ENCODE results near the gene INTS2.
A peak's percentile ranks its signal among the peaks of the same experiment; 100 is the strongest.

Gene INTS2, protein sequence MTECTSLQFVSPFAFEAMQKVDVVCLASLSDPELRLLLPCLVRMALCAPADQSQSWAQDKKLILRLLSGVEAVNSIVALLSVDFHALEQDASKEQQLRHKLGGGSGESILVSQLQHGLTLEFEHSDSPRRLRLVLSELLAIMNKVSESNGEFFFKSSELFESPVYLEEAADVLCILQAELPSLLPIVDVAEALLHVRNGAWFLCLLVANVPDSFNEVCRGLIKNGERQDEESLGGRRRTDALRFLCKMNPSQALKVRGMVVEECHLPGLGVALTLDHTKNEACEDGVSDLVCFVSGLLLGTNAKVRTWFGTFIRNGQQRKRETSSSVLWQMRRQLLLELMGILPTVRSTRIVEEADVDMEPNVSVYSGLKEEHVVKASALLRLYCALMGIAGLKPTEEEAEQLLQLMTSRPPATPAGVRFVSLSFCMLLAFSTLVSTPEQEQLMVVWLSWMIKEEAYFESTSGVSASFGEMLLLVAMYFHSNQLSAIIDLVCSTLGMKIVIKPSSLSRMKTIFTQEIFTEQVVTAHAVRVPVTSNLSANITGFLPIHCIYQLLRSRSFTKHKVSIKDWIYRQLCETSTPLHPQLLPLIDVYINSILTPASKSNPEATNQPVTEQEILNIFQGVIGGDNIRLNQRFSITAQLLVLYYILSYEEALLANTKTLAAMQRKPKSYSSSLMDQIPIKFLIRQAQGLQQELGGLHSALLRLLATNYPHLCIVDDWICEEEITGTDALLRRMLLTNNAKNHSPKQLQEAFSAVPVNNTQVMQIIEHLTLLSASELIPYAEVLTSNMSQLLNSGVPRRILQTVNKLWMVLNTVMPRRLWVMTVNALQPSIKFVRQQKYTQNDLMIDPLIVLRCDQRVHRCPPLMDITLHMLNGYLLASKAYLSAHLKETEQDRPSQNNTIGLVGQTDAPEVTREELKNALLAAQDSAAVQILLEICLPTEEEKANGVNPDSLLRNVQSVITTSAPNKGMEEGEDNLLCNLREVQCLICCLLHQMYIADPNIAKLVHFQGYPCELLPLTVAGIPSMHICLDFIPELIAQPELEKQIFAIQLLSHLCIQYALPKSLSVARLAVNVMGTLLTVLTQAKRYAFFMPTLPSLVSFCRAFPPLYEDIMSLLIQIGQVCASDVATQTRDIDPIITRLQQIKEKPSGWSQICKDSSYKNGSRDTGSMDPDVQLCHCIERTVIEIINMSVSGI

DNA sequence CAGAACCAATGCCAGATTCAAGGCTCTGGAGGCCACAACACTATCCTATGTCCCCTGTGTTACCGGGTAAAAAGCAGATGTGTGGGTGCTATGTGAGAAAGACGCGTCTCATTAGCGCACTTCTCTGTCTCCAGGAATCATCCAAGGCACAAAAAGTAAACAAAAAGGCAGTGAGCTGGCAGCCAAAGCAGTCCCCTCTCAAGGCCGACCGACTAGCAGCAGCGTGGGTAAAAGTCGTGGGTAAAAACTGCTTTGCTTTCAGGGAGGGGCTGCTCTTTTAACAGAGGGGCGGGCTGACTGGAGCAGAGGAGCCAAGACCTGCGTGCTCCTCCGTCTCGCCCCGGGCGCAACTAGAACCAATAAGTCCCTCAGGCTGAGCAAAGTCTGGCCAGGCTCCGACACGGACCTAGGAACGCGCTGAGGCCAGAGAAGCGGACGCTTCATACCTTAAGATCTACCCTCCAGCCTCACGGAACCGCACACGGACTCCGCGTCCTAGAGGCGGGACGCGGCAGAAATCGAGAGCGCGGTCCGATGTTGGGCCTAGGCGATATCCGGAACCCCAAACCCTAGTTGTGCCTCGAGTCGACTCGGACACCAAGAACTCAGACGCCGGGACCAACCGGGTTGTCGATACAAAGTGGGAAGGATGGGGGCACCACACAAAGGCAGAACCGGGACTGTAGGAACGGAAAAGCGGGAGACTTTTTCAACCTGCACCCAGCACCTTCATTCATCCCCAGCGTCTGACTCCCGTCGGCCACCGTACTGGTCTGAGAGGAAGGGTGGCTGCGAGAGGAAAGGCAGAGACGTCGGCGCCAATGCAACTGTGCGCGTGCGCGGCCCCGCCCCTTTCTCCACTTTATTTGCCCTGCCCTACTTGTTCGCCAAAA lies at the start of gene INTS2:
Gene INTS2, minus strand, starts transcription at position 775 of the 893 bp plus-strand sequence. CDS start 1,338 bp downstream, outside the sequence.
- in situ Hi-C loops (cut with HindIII; ENCODE audit: low pct_unique_long_range_greater_than_20kb, low sequenced_read_pairs), result no loop called here
- no peak for TF ChIP-seq JUND (IDR thresholded peaks at IDR 0.05; ENCODE audit: low read depth)
- DNase-seq (ENCODE audit: low read depth in 1 of 2, low spot score in 1 of 2), result peak; percentile 85 to 98

DNA sequence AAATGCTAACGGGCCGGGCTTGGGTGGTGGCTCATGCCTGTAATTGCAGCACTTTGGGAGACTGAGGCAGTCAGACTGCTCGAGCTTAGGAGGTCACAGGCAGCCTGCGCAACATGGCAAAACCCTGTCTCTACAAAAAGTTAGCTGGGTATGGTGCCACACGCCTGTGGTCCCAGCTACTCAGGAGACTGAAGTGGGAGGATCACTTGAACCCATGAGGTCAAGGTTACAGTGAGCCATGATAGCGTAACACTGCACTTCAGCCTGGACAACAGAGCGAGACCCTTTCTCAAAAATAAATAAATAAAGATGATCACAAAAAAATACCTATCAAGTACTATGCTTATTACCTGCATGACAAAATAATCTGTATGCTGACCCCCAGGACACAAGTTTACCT lies 46.3 kb upstream of the INTS2 start:
- DNase-seq (ENCODE audit: low read depth in 1 of 2, low spot score in 1 of 2), result no peak
- no peak for TF ChIP-seq JUND (IDR thresholded peaks at IDR 0.05; ENCODE audit: low read depth)
- in situ Hi-C loops (cut with HindIII; ENCODE audit: low pct_unique_long_range_greater_than_20kb, low sequenced_read_pairs), result no loop called here

DNA sequence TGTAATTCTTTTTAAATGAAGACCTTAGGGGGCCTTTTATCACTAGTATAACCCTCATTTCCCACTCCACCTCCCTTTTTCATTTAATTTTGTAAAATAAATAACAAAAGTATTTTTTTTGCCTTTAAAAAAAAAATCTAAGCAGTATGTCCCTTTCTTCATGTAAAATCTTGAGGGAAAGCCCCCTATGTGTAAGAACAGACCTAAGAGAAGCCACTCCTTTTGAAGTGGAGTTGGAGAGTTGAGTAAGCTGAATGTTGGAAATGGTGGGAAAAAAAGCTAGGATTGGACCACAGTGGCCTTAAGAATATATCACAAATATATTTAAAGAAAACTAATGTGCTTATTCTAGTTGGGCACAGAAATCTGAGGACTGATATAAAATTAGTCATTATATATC lies 44.5 kb upstream of the INTS2 start:
- in situ Hi-C loops (cut with HindIII; ENCODE audit: low pct_unique_long_range_greater_than_20kb, low sequenced_read_pairs), result no loop called here
- DNase-seq (ENCODE audit: low read depth in 1 of 2, low spot score in 1 of 2), result no peak
- TF ChIP-seq JUND (IDR thresholded peaks at IDR 0.05; ENCODE audit: low read depth), result no peak

DNA sequence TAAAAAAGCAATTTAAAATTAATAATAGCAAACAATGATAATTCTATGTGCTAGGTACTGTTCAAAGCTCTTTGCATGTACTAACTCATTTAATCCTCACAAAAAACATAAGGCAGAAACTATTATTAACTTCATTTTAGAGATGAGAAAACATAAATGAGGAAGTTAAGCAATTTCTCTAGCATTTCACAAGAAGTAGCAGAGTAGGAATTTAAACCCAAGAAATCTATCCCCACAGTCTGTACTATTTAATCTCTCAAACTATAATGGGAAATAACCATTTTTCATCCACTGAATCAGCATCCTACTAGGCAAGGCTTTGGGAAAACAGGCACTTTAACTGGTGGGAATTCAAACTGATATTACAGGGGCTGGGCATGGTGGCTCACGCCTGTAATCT lies 42.2 kb upstream of the INTS2 start:
- TF ChIP-seq JUND (IDR thresholded peaks at IDR 0.05; ENCODE audit: low read depth), result no peak
- in situ Hi-C loops (cut with HindIII; ENCODE audit: low pct_unique_long_range_greater_than_20kb, low sequenced_read_pairs), result no loop called here
- no peak for DNase-seq (ENCODE audit: low read depth in 1 of 2, low spot score in 1 of 2)

DNA sequence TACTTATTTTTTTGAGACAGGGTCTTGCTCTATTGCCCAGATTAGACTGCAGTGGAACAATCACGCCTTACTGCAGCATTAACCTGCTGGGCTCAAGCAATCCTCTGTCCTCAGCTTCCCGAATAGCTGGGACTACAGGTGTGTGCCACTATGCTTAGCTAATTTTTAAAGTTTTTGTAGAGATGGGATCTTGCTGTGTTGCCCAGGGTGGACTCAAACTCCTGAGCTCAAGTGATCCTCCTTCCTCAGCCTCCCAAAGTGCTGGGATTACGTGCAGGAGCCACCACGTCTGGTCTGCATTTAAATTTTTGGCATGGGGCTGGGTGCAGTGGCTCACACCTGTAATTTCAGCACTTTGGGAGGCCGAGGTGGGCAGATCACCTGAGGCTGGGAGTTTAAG lies 41.0 kb upstream of the INTS2 start:
- DNase-seq (ENCODE audit: low read depth in 1 of 2, low spot score in 1 of 2), result no peak
- no peak for TF ChIP-seq JUND (IDR thresholded peaks at IDR 0.05; ENCODE audit: low read depth)
- in situ Hi-C loops (cut with HindIII; ENCODE audit: low pct_unique_long_range_greater_than_20kb, low sequenced_read_pairs), result no loop called here

DNA sequence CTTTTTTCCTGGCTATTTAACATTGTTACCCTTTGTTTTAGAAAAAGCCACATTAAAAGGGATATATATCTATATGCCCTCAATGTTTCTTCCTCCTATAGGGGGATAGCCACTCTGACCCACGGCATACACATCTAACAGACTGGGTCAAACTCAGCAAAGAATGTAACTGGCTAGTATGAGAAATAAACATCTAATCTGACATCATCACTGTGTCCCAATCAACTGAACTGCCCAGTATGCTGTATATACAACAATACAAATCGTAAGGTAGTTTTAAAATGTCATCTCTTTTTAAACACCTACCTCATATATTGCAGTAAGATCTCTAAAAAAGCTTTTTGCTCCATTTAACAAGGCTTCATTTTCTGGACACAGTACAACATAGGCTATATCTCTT lies 39.9 kb upstream of the INTS2 start:
- no peak for TF ChIP-seq JUND (IDR thresholded peaks at IDR 0.05; ENCODE audit: low read depth)
- no peak for DNase-seq (ENCODE audit: low read depth in 1 of 2, low spot score in 1 of 2)
- in situ Hi-C loops (cut with HindIII; ENCODE audit: low pct_unique_long_range_greater_than_20kb, low sequenced_read_pairs), result no loop called here

DNA sequence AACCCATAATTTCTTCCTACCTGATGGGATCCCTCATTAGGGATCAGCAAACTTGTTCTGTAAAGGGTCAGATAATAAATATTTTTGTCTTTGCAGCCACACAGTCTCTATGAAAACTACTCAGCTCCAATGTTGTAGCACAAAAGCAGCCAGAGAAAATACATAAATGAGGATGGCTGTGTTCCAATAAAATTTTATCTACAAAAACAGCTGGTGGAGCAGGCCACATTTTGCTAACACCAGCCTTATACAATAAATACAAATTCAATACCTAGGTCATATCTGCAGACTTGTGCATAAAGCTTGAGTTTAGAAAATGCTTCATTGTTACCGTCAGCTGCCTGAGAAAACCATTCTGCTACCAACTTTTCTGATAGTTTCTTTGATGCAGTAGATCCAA lies 38.4 kb upstream of the INTS2 start:
- TF ChIP-seq JUND (IDR thresholded peaks at IDR 0.05; ENCODE audit: low read depth), result no peak
- DNase-seq (ENCODE audit: low read depth in 1 of 2, low spot score in 1 of 2), result no peak
- in situ Hi-C loops (cut with HindIII; ENCODE audit: low pct_unique_long_range_greater_than_20kb, low sequenced_read_pairs), result no loop called here

DNA sequence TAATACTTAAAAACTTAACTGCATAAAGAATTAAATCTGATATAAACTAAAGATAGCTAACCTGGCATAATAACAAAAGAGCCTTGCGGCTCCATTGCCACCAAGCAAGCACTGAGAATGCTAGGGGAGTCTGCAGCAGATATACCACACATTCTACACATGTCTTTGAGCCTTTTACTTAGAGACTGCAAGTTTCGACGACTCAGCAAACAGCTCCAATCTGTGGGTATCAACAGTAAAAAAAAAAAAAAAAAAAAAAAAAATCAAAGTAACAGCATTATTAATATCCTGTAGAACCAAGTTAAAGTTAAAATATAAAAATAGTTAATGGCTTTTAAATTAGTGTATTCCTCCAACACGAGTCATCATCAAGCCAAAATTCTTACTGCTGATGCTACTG lies 27.8 kb upstream of the INTS2 start:
- no peak for TF ChIP-seq JUND (IDR thresholded peaks at IDR 0.05; ENCODE audit: low read depth)
- no peak for DNase-seq (ENCODE audit: low read depth in 1 of 2, low spot score in 1 of 2)
- in situ Hi-C loops (cut with HindIII; ENCODE audit: low pct_unique_long_range_greater_than_20kb, low sequenced_read_pairs), result no loop called here

DNA sequence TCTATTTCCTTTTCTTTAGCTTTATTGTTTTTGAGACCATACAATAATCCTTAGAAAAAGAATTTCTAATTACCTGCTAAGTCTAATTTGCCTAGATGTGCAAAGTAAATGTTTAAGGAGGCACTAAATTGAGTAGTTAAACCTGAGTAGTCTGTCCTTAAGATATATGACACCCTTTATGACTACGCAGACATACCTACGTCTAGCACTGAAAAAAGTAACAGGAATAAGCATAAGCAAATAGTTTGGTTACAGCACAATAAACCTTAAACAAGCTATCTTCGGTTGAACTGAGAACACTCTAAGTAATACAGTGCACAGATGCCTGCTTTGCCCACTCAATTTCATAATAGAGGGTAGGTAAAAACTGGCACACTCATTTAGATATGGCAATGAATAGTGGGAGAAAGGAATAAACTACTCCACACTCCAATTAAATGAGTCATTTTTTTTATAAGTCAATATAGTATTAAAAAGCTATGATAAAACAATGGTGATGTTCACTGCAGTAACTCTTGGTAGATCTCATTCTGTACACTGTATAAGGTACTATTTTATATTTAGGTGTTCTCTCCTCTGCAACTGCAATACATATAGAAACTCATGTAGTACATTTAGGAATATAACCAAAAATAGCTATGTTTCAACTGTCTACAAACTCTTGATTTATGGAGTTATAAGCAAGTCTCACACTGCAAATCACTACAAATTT lies 19.7 kb upstream of the INTS2 start:
- TF ChIP-seq JUND (IDR thresholded peaks at IDR 0.05; ENCODE audit: low read depth), result no peak
- in situ Hi-C loops (cut with HindIII; ENCODE audit: low pct_unique_long_range_greater_than_20kb, low sequenced_read_pairs), result no loop called here
- peak in 1 of 2 experiments; percentile 11 for DNase-seq (ENCODE audit: low read depth in 1 of 2, low spot score in 1 of 2)

DNA sequence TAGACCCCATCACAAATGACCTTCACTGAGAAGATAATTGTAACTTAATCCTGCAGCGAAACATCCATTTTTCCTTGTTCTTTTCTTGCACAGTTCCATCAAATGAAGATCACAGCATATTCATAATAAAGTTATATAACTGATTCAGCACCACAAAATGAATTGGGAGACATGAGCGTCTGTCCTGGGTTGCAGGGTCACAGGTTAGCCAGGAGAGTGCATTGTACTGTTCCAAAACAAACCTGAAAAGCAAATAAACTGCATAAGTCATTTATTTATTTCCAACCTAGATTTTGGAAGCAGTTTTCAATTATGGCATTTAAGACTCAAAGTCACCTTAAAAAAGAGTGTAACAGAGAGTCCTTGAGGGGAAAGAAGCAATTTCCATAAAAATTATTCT lies 18.6 kb upstream of the INTS2 start:
- in situ Hi-C loops (cut with HindIII; ENCODE audit: low pct_unique_long_range_greater_than_20kb, low sequenced_read_pairs), result no loop called here

DNA sequence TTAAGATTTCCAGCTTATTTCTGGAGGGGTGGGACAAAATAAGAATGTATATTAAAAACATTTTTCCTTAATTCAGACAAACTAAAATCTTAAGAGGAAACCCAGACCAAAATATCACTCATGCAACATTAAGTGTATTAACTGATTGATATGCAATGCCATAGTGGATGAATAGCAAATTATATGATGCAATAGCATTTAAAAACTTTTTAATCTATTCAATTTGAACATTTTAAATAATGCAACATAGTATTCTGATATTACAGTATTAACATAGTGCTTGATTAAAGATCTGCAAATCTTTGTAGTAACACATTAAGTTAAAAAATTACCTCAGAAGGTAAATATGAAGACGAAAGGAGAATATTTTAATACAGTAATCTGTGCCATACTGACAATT lies 15.3 kb upstream of the INTS2 start:
- DNase-seq (ENCODE audit: low read depth in 1 of 2, low spot score in 1 of 2), result no peak
- in situ Hi-C loops (cut with HindIII; ENCODE audit: low pct_unique_long_range_greater_than_20kb, low sequenced_read_pairs), result no loop called here
- TF ChIP-seq JUND (IDR thresholded peaks at IDR 0.05; ENCODE audit: low read depth), result no peak

More for the DNA sequence above, 18.6 kb upstream of the INTS2 start:
- no peak for TF ChIP-seq JUND (IDR thresholded peaks at IDR 0.05; ENCODE audit: low read depth)
- peak in 1 of 2 experiments; percentile 18 for DNase-seq (ENCODE audit: low read depth in 1 of 2, low spot score in 1 of 2)
